HepG2 (cell line): Measurements from ENCODE around the gene RAC3. TPM values are rescaled to one million over a fixed set of nuclear protein-coding genes. Genes with fewer than 3 reads are reported as not detected.

Experiments
- ATAC-seq: fragments of 200-7000 bp; cut with Tn5 transposase; 3 replicates; pipeline ENCODE4 v1.9.1; 2020; ENCODE audit warnings: mild to moderate bottlenecking, moderate library complexity
- BruUV-seq: library from RNA; stranded (reverse); fragments of 400-500 nt; replicated peaks from 2 replicates; lab custom pipeline; 2021; lab: Mats Ljungman, UMichigan
- CTCF ChIA-PET: fragments of 300-600 bp; formaldehyde crosslinking; extraction: SDS; loops from one replicate; lab custom pipeline; 2021; ENCODE audit warnings: low total read pairs, inconsistent platforms, low intra/inter-chr PET ratio; lab: Yijun Ruan, JAX
- POLR2A ChIA-PET: fragments of 350-600 bp; sonication (Branson Sonifier 250); formaldehyde crosslinking; loops from one replicate; lab custom pipeline; 2020; ENCODE audit warnings: antibody characterized with exemption, inconsistent platforms; lab: Yijun Ruan, JAX
- DNase-seq: peaks from one replicate; pipeline ENCODE4 v3.0.0-alpha.2; 2015; ENCODE audit warnings: low spot score
- FAIRE-seq: peaks from 3 replicates; lab custom pipeline; 2011; peaks lifted over from hg19 to GRCh38; lab: Jason Lieb, UNC
- H2AFZ ChIP-seq: one replicate; pipeline ENCODE4 v1.6.1; 2011; ENCODE audit warnings: low read length, inconsistent platforms
- H3K27ac ChIP-seq: fragments of 300-600 bp; 3 replicates; pipeline ENCODE4 v1.8.0; 2011; ENCODE audit warnings: mixed run types, mild to moderate bottlenecking, mixed read lengths, low read length, inconsistent platforms; ENCODE audit not compliant: insufficient read depth; ENCODE audit errors: extremely low read length
- H3K27me3 ChIP-seq, 2 experiments: fragments of 200-600 bp in 1 of 2; 2 replicates in 1 of 2; 3 replicates in 1 of 2; pipeline versions ENCODE4 v1.6.0 to v1.8.0; 2011; ENCODE audit warnings: low read length in 2 of 2, mild to moderate bottlenecking in 2 of 2, moderate library complexity in 2 of 2, inconsistent platforms in 1 of 2; ENCODE audit not compliant: insufficient read depth in 2 of 2, control insufficient read depth in 1 of 2
- H3K36me3 ChIP-seq, 2 experiments: fragments of 200-600 bp in 1 of 2; replicated peaks in 1 of 2; 2 replicates in 1 of 2; 3 replicates in 1 of 2; pipeline versions ENCODE4 v1.5.1 to v1.8.0; 2011; ENCODE audit warnings: low read length in 2 of 2, inconsistent platforms in 1 of 2; ENCODE audit not compliant: insufficient read depth in 2 of 2, control insufficient read depth in 1 of 2
- H3K4me1 ChIP-seq: 2 replicates; pipeline ENCODE4 v1.5.1; 2012; ENCODE audit warnings: low read length, inconsistent platforms; ENCODE audit not compliant: insufficient read depth
- H3K4me2 ChIP-seq: 2 replicates; pipeline ENCODE4 v1.6.0; 2011; ENCODE audit warnings: low read depth, low read length, inconsistent platforms
- H3K4me3 ChIP-seq, 3 experiments: fragments of 200-600 bp in 1 of 3; sonication (generic), shearing (Covaris generic) in 1 of 3; replicated peaks in 1 of 3; 2 replicates each; pipeline ENCODE4 v1.5.1; 2011 to 2016; ENCODE audit warnings: low read length in 3 of 3, inconsistent platforms in 2 of 3, low read depth in 2 of 3, mild to moderate bottlenecking in 2 of 3, control low read depth in 1 of 3, mixed read lengths in 1 of 3; ENCODE audit not compliant: insufficient read depth in 1 of 3
- H3K79me2 ChIP-seq: one replicate; pipeline ENCODE4 v1.6.1; 2011; ENCODE audit warnings: low read length, inconsistent platforms; ENCODE audit not compliant: insufficient read depth
- H3K9ac ChIP-seq: 2 replicates; pipeline ENCODE4 v1.6.0; 2011; ENCODE audit warnings: mild to moderate bottlenecking, low read depth, low read length, inconsistent platforms; ENCODE audit not compliant: insufficient read depth
- H3K9me3 ChIP-seq: 2 replicates; pipeline ENCODE4 v1.5.1; 2012; ENCODE audit warnings: mild to moderate bottlenecking, low read length
- H4K20me1 ChIP-seq: 2 replicates; pipeline ENCODE4 v1.6.0; 2011; ENCODE audit warnings: inconsistent platforms, mild to moderate bottlenecking, low read length, moderate library complexity; ENCODE audit not compliant: insufficient read depth
- AHR ChIP-seq: IDR thresholded peaks from 2 replicates; pipeline ENCODE4 v1.6.1; 2018; ENCODE audit warnings: missing genetic modification reagents, missing compliant biosample characterization
- CERS6 ChIP-seq: sonication (generic); formaldehyde crosslinking; IDR thresholded peaks from 2 replicates; pipeline ENCODE4 v1.5.0; 2020; ENCODE audit warnings: missing genetic modification reagents
- FOXO4 ChIP-seq: sonication (generic); formaldehyde crosslinking; conservative IDR thresholded peaks from 2 replicates; pipeline ENCODE4 v1.8.1; 2023; ENCODE audit warnings: missing genetic modification reagents
- GZF1 ChIP-seq: sonication (generic); formaldehyde crosslinking; IDR thresholded peaks from 2 replicates; pipeline ENCODE4 v1.5.1; 2020; ENCODE audit warnings: mild to moderate bottlenecking, missing genetic modification reagents
- IRF2 ChIP-seq: IDR thresholded peaks from 2 replicates; pipeline ENCODE4 v1.6.1; 2018; ENCODE audit warnings: missing genetic modification reagents, missing compliant biosample characterization
- KLF15 ChIP-seq: sonication (generic); formaldehyde crosslinking; IDR thresholded peaks from 2 replicates; pipeline ENCODE4 v1.8.1; 2023; ENCODE audit warnings: borderline replicate concordance, mild to moderate bottlenecking, inconsistent platforms, missing genetic modification reagents, mixed read lengths
- POLR2AphosphoS5 ChIP-seq: IDR thresholded peaks from 2 replicates; pipeline ENCODE4 v1.6.1; 2012; ENCODE audit warnings: low read depth, low read length
- SALL1 ChIP-seq: sonication (generic); formaldehyde crosslinking; IDR thresholded peaks from 2 replicates; pipeline ENCODE4 v1.8.0; 2022; ENCODE audit warnings: mild to moderate bottlenecking, missing genetic modification reagents
- SNRNP70 ChIP-seq: fragments of 200-400 bp; formaldehyde crosslinking; IDR thresholded peaks from 2 replicates; pipeline ENCODE4 v1.6.1; 2017; ENCODE audit warnings: mild to moderate bottlenecking, low read depth, low read length, moderate library complexity
- SSRP1 ChIP-seq: IDR thresholded peaks from 2 replicates; pipeline ENCODE4 v1.6.1; 2016; ENCODE audit warnings: control low read depth
- TRAFD1 ChIP-seq: sonication (generic); formaldehyde crosslinking; IDR thresholded peaks from 2 replicates; pipeline ENCODE4 v1.5.1; 2020; ENCODE audit warnings: missing genetic modification reagents, mild to moderate bottlenecking, borderline replicate concordance
- U2AF2 ChIP-seq: fragments of 200-400 bp; formaldehyde crosslinking; IDR thresholded peaks from 2 replicates; pipeline ENCODE4 v1.6.1; 2017; ENCODE audit warnings: low read depth, mild to moderate bottlenecking, low read length
- ZFP82 ChIP-seq: sonication (generic); formaldehyde crosslinking; IDR thresholded peaks from 2 replicates; pipeline ENCODE4 v1.5.1; 2020; ENCODE audit warnings: mild to moderate bottlenecking, missing genetic modification reagents, borderline replicate concordance
- ZMAT3 ChIP-seq: sonication (generic); formaldehyde crosslinking; conservative IDR thresholded peaks from 2 replicates; pipeline ENCODE4 v1.7.0; 2021; ENCODE audit warnings: missing genetic modification reagents
- ZNF101 ChIP-seq: sonication (generic); formaldehyde crosslinking; IDR thresholded peaks from 2 replicates; pipeline ENCODE4 v1.4.0; 2020; ENCODE audit warnings: mild to moderate bottlenecking, low read depth, missing genetic modification reagents, borderline replicate concordance
- ZNF350 ChIP-seq: sonication (generic); formaldehyde crosslinking; IDR thresholded peaks from 2 replicates; pipeline ENCODE4 v1.4.0; 2020; ENCODE audit warnings: mild to moderate bottlenecking, low read depth, missing genetic modification reagents, borderline replicate concordance
- ZSCAN9 ChIP-seq: IDR thresholded peaks from 2 replicates; pipeline ENCODE4 v1.6.1; 2016; ENCODE audit warnings: borderline replicate concordance
- WGBS: methylation state at CpG from one replicate; pipeline ENCODE4 v1.1.6; 2017; ENCODE audit warnings: low lambda C conversion rate; 5-methylcytosine and 5-hydroxymethylcytosine counted together
- in situ Hi-C: cut with HindIII; loops from 2 replicates; pipeline ENCODE4 v1.10.0; 2017; ENCODE audit warnings: low pct_unique_long_range_greater_than_20kb; ENCODE audit not compliant: extremely low pct_ligation_motif_present
- intact Hi-C: fragments of 100-400 bp; cut with micrococcal nuclease; formaldehyde crosslinking; loops from one replicate; pipeline ENCODE4 v1.10.0; 2022; ENCODE audit not compliant: unreplicated experiment
- polyA plus RNA-seq, 8 experiments: library from polyadenylated mRNA; depleted of rRNA in 3 of 8; stranded (reverse) in 7 of 8; unstranded in 1 of 8; fragments of >200 nt; fragmentation: Illumina TruSeq in 4 of 8; extraction: Trizol in 4 of 8; gene quantifications; 2 replicates each; pipeline versions ENCODE4 v1.2.1 to v1.2.3, GENCODE V29; 2011 to 2016; ENCODE audit warnings: low read depth in 4 of 8, missing spikeins in 1 of 8, mixed read lengths in 1 of 8; ENCODE audit not compliant: insufficient read depth in 1 of 8
- total RNA-seq, 5 experiments: library from RNA; depleted of rRNA; stranded (reverse); fragments of >200 nt; fragmentation: Illumina TruSeq; extraction: Trizol; gene quantifications; 2 replicates each; pipeline ENCODE4 v1.2.3, GENCODE V29; 2016; ENCODE audit warnings: low read depth in 1 of 5

The RAC3 gene
- total and polyA plus RNA-seq, 2 of the 13 experiments (the other 11 are each of a cell fraction or from before 2014, with no cell fraction given) = 10.5 to 21.3 TPM

- TF ChIP-seq ZNF350 (no peak), U2AF2 (no peak), AHR (CRISPR knock-in tag) (no peak), SNRNP70 (no peak), IRF2 (no peak)
- TF ChIP-seq, all 625 proteins: peak for 79
Measured at GRCh38 chr17:82076785-82077591, 45.5 kb downstream of the RAC3 start (continued).

GRCh38 chr17:82077617-82078358 is 46.3 kb downstream of the RAC3 start:
- Histone ChIP-seq H3K27ac (no peak overlapping the region), H3K79me2 (no peaks in the 10 kb centered on the region), H3K9me3 (no peaks in the 10 kb centered on the region), H2AFZ (no peak overlapping the region), H3K9ac (no peak overlapping the region), H3K27me3 (no peaks in the 10 kb centered on the region), H3K36me3 (peaks cover 34 to 42% of the 10 kb centered on the region in 2 experiments), H3K4me3 (no peak overlapping the region), H4K20me1 (peaks cover 31% of the 10 kb centered on the region), H3K4me2 (no peak overlapping the region), H3K4me1 (peaks cover 12% of the 10 kb centered on the region)
- ChIA-PET CTCF (no interaction called here), POLR2A (interaction anchor here (0.7 to 1.9 kb wide), 5 partner anchors 9 to 24 kb away, joined by 3 to 9 read pairs (median 4); partner anchors contain the start of genes DUS1L and FASN)
- ATAC-seq (peak; percentile 1), DNase-seq (no peak), FAIRE-seq (no peak)
- 91% methylated on average over 28 of the region's 28 CpGs for WGBS
- in situ Hi-C loops (no loop called here), intact Hi-C loops (no loop called here)
- no TSS peak for BruUV-seq
- TF ChIP-seq KLF15 (CRISPR knock-in tag) (no peak), SSRP1 (peak; percentile 7; the same call in 1 of the 2 replicates), ZSCAN9 (CRISPR knock-in tag) (no peak), GZF1 (CRISPR knock-in tag) (peak; percentile 27; the same call in 1 of the 2 replicates), TRAFD1 (CRISPR knock-in tag) (no peak), POLR2AphosphoS5 (peak; percentile 52), ZMAT3 (0 out of 2 replicates have a peak, but pooled peaks have one; percentile 29), CERS6 (CRISPR knock-in tag) (no peak), ZFP82 (no peak), ZNF101 (CRISPR knock-in tag) (no peak), SALL1 (CRISPR knock-in tag) (0 out of 2 replicates have a peak, but pooled peaks have one; percentile 11), FOXO4 (no peak)
